ENCODE measurements around the gene HMGB4. TPM values are rescaled to one million over a fixed set of nuclear protein-coding genes. Genes with fewer than 3 reads are reported as not detected.

HMGB4 gene
- total RNA-seq, 1 experiment from 2014 or later = not detected

- Histone ChIP-seq H3K4me3 (ENCODE audit: low read depth in 2 of 2, low read length in 2 of 2) (no peak overlapping the region), H3K4me1 (ENCODE audit: control insufficient read depth, insufficient read depth, low read length) (no peaks in the 10 kb centered on the region), H3K27me3 (ENCODE audit: control insufficient read depth, insufficient read depth, low read length) (peaks cover 7% of the 10 kb centered on the region; the same call in 1 of the 2 replicates), H3K36me3 (ENCODE audit: control insufficient read depth, insufficient read depth, low read length) (no peaks in the 10 kb centered on the region), H3K9me3 (ENCODE audit: control insufficient read depth, insufficient read depth, low read depth, low read length) (no peaks in the 10 kb centered on the region), H3K27ac (ENCODE audit: low read length) (no peak overlapping the region)
- intact Hi-C loops (cut with micrococcal nuclease; ENCODE audit: unreplicated experiment) (no loop called here), in situ Hi-C loops (cut with HindIII; ENCODE audit: low pct_unique_long_range_greater_than_20kb, low sequenced_read_pairs) (no loop called here)
- CTCF ChIA-PET = no interaction called here
- DNase-seq (ENCODE audit: low read depth, low spot score) (no peak), ATAC-seq (no peak)
- no TSS peak for BruUV-seq (replicated peaks)
- POLR2A ChIA-PET = no interaction called here
- TF ChIP-seq, protein P1, sequence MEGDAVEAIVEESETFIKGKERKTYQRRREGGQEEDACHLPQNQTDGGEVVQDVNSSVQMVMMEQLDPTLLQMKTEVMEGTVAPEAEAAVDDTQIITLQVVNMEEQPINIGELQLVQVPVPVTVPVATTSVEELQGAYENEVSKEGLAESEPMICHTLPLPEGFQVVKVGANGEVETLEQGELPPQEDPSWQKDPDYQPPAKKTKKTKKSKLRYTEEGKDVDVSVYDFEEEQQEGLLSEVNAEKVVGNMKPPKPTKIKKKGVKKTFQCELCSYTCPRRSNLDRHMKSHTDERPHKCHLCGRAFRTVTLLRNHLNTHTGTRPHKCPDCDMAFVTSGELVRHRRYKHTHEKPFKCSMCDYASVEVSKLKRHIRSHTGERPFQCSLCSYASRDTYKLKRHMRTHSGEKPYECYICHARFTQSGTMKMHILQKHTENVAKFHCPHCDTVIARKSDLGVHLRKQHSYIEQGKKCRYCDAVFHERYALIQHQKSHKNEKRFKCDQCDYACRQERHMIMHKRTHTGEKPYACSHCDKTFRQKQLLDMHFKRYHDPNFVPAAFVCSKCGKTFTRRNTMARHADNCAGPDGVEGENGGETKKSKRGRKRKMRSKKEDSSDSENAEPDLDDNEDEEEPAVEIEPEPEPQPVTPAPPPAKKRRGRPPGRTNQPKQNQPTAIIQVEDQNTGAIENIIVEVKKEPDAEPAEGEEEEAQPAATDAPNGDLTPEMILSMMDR (IDR thresholded peaks at IDR 0.05) = no peak
- no peak for TF ChIP-seq REST (IDR thresholded peaks at IDR 0.05; ENCODE audit: insufficient read depth in 1 of 2, low read depth in 2 of 2, low read length in 1 of 2)
These were observed 43.1 kb upstream of the HMGB4 start for GRCh38 chr1:33820804-33821203.

GRCh38 chr1:33821291-33821690 lies 42.6 kb upstream of the HMGB4 start:
- in situ Hi-C loops (cut with HindIII; ENCODE audit: low pct_unique_long_range_greater_than_20kb, low sequenced_read_pairs) (no loop called here), intact Hi-C loops (cut with micrococcal nuclease; ENCODE audit: unreplicated experiment) (no loop called here)
- POLR2A ChIA-PET = no interaction called here
- CTCF ChIA-PET = no interaction called here
- Histone ChIP-seq H3K36me3 (ENCODE audit: control insufficient read depth, insufficient read depth, low read length) (no peaks in the 10 kb centered on the region), H3K27ac (ENCODE audit: low read length) (no peak overlapping the region), H3K4me3 (ENCODE audit: low read depth in 2 of 2, low read length in 2 of 2) (no peak overlapping the region), H3K27me3 (ENCODE audit: control insufficient read depth, insufficient read depth, low read length) (peaks cover 5% of the 10 kb centered on the region; the same call in 1 of the 2 replicates), H3K9me3 (ENCODE audit: control insufficient read depth, insufficient read depth, low read depth, low read length) (no peaks in the 10 kb centered on the region), H3K4me1 (ENCODE audit: control insufficient read depth, insufficient read depth, low read length) (no peaks in the 10 kb centered on the region)
- DNase-seq (ENCODE audit: low read depth, low spot score) (no peak), ATAC-seq (no peak)
- BruUV-seq (replicated peaks) = no TSS peak
- TF ChIP-seq REST (IDR thresholded peaks at IDR 0.05; ENCODE audit: insufficient read depth in 1 of 2, low read depth in 2 of 2, low read length in 1 of 2) = no peak
- TF ChIP-seq SIN3A (IDR thresholded peaks at IDR 0.05; ENCODE audit: borderline replicate concordance, insufficient read depth, low read depth, low read length) = no peak
- TF ChIP-seq, protein P1 (IDR thresholded peaks at IDR 0.05) = no peak
- TF ChIP-seq POLR2AphosphoS5 (IDR thresholded peaks at IDR 0.05; ENCODE audit: low read depth, low read length) = no peak
- no peak for TF ChIP-seq TCF7L2 (IDR thresholded peaks at IDR 0.05; ENCODE audit: low read depth, low read length)
